ENCODE data around the gene PARN.

DNA sequence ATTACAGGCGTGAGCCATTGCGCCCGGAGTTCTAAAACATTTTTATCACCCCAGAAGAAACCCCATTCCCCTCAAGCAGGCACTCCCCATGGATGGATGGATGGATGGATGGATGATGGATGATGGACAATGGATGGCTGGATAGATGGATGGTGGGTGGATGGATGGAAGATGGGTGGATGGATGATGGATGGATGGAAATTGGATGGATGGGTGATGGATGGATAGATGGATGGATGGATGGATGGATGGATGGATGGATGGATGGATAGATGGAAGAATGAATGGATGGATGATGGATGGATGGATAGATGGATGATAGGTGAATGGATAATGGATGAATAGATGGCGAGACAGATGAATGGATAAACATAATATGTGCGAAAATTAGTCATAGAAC is 47.6 kb upstream of the PARN start:
- TF ChIP-seq, protein P1, sequence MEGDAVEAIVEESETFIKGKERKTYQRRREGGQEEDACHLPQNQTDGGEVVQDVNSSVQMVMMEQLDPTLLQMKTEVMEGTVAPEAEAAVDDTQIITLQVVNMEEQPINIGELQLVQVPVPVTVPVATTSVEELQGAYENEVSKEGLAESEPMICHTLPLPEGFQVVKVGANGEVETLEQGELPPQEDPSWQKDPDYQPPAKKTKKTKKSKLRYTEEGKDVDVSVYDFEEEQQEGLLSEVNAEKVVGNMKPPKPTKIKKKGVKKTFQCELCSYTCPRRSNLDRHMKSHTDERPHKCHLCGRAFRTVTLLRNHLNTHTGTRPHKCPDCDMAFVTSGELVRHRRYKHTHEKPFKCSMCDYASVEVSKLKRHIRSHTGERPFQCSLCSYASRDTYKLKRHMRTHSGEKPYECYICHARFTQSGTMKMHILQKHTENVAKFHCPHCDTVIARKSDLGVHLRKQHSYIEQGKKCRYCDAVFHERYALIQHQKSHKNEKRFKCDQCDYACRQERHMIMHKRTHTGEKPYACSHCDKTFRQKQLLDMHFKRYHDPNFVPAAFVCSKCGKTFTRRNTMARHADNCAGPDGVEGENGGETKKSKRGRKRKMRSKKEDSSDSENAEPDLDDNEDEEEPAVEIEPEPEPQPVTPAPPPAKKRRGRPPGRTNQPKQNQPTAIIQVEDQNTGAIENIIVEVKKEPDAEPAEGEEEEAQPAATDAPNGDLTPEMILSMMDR (conservative IDR thresholded peaks at IDR 0.05 in 1 of 2, IDR thresholded peaks at IDR 0.05 in 1 of 2; ENCODE audit: extremely low read depth in 1 of 2, insufficient read depth in 1 of 2, low read depth in 1 of 2, low read length in 2 of 2) = no peak
- TF ChIP-seq EZH2 (IDR thresholded peaks at IDR 0.05; ENCODE audit: borderline replicate concordance, low read length) = no peak

All from mammary epithelial cell (primary cell).